Neuronal stem cell (in vitro differentiated cells): ENCODE data around the gene HOXC5.

ENCODE experiments used
- DNase-seq: peaks from one replicate; pipeline ENCODE4 v3.0.0-alpha.2; 2013; ENCODE audit warnings: low spot score
- H2AFZ ChIP-seq: one replicate; pipeline ENCODE4 v1.6.1; 2013; ENCODE audit warnings: mild to moderate bottlenecking, low read length, inconsistent platforms
- H2AK5ac ChIP-seq: 2 replicates; pipeline ENCODE4 v1.6.1; 2013; ENCODE audit warnings: low read depth, mild to moderate bottlenecking, inconsistent platforms, low read length, moderate library complexity, mixed read lengths
- H2BK120ac ChIP-seq: 2 replicates; pipeline ENCODE4 v1.6.1; 2013; ENCODE audit warnings: low read depth, mild to moderate bottlenecking, inconsistent platforms, low read length, moderate library complexity, mixed read lengths
- H2BK12ac ChIP-seq: one replicate; pipeline ENCODE4 v1.6.1; 2013; ENCODE audit warnings: low read length, inconsistent platforms
- H2BK15ac ChIP-seq: 2 replicates; pipeline ENCODE4 v1.6.1; 2013; ENCODE audit warnings: mild to moderate bottlenecking, low read length, inconsistent platforms, mixed read lengths
- H2BK5ac ChIP-seq: one replicate; pipeline ENCODE4 v1.6.1; 2013; ENCODE audit warnings: inconsistent platforms, mild to moderate bottlenecking, low read length, moderate library complexity
- H3K14ac ChIP-seq: one replicate; pipeline ENCODE4 v1.6.1; 2013; ENCODE audit warnings: low read length, inconsistent platforms
- H3K18ac ChIP-seq: 2 replicates; pipeline ENCODE4 v1.6.1; 2013; ENCODE audit warnings: low read length, inconsistent platforms
- H3K23ac ChIP-seq: 2 replicates; pipeline ENCODE4 v1.6.1; 2013; ENCODE audit warnings: low read depth, mild to moderate bottlenecking, mixed read lengths, low read length, inconsistent platforms; ENCODE audit not compliant: poor library complexity
- H3K27ac ChIP-seq: replicated peaks from 3 replicates; pipeline ENCODE4 v1.5.1; 2013; ENCODE audit warnings: low read length, inconsistent platforms
- H3K27me3 ChIP-seq, 3 experiments: 2 replicates each; pipeline ENCODE4 v1.6.1; 2013; ENCODE audit warnings: low read length in 3 of 3, mild to moderate bottlenecking in 2 of 3, inconsistent platforms in 1 of 3, low read depth in 1 of 3, mixed read lengths in 1 of 3, moderate library complexity in 1 of 3; ENCODE audit not compliant: control insufficient read depth in 3 of 3, insufficient read depth in 3 of 3
- H3K36me3 ChIP-seq, 2 donors: replicated peaks in 1 of 2; 2 replicates each; pipeline ENCODE4 v1.6.1; 2013; ENCODE audit warnings: low read length in 2 of 2; ENCODE audit not compliant: control insufficient read depth in 2 of 2, insufficient read depth in 2 of 2
- H3K4ac ChIP-seq: 2 replicates; pipeline ENCODE4 v1.6.1; 2013; ENCODE audit warnings: inconsistent platforms, mild to moderate bottlenecking, low read length, moderate library complexity
- H3K4me1 ChIP-seq, 2 donors: 1 replicate in 1 of 2; 2 replicates in 1 of 2; pipeline ENCODE4 v1.6.1; 2013; ENCODE audit warnings: low read length in 2 of 2, low read depth in 1 of 2; ENCODE audit not compliant: control insufficient read depth in 2 of 2, insufficient read depth in 1 of 2
- H3K4me2 ChIP-seq: one replicate; pipeline ENCODE4 v1.6.1; 2013; ENCODE audit warnings: mild to moderate bottlenecking, low read length, inconsistent platforms; ENCODE audit not compliant: insufficient read depth, poor library complexity, severe bottlenecking
- H3K4me3 ChIP-seq, 2 donors: 2 replicates each; pipeline ENCODE4 v1.5.1; 2013; ENCODE audit warnings: low read length in 2 of 2, mild to moderate bottlenecking in 2 of 2, inconsistent platforms in 1 of 2, moderate library complexity in 1 of 2
- H3K79me1 ChIP-seq: one replicate; pipeline ENCODE4 v1.6.1; 2013; ENCODE audit warnings: low read depth, mild to moderate bottlenecking, inconsistent platforms, low read length, moderate library complexity
- H3K9ac ChIP-seq: one replicate; pipeline ENCODE4 v1.6.1; 2013; ENCODE audit warnings: mild to moderate bottlenecking, low read depth, low read length, inconsistent platforms; ENCODE audit not compliant: poor library complexity
- H3K9me3 ChIP-seq, 2 donors: replicated peaks in 1 of 2; 2 replicates each; pipeline versions ENCODE3 to v1.6.1; 2013; ENCODE audit warnings: low read length in 2 of 2, mild to moderate bottlenecking in 2 of 2, inconsistent platforms in 1 of 2, low read depth in 1 of 2, mixed read lengths in 1 of 2, moderate library complexity in 1 of 2; ENCODE audit not compliant: control insufficient read depth in 2 of 2, insufficient read depth in 1 of 2
- H4K8ac ChIP-seq: one replicate; pipeline ENCODE4 v1.6.1; 2013; ENCODE audit warnings: low read depth, mild to moderate bottlenecking, inconsistent platforms, low read length, moderate library complexity
- H4K91ac ChIP-seq: one replicate; pipeline ENCODE4 v1.6.1; 2013; ENCODE audit warnings: low read length, low read depth, mild to moderate bottlenecking, inconsistent platforms; ENCODE audit not compliant: poor library complexity
- WGBS, 2 donors: extraction: QIAGEN DNeasy Blood & Tissue Kit; methylation state at CpG; one replicate each; pipeline ENCODE4 v1.1.7; 2013; ENCODE audit warnings: missing lambda C conversion rate in 2 of 2, mixed read lengths in 1 of 2; ENCODE audit not compliant: insufficient read length in 2 of 2, insufficient replicate concordance in 1 of 2; ENCODE audit errors: extremely low coverage in 2 of 2; 5-methylcytosine and 5-hydroxymethylcytosine counted together

Gene HOXC5

GRCh38 chr12:54034785-54035310, 2.0 kb downstream of the HOXC5 start:
- peaks cover 5 to 7% of the 10 kb centered on the region in 2 donors for H3K9me3 ChIP-seq
- no peak overlapping the region for H3K23ac ChIP-seq
- H2BK5ac ChIP-seq: no peak overlapping the region
- no peak overlapping the region for H2AFZ ChIP-seq
- no peak overlapping the region for H3K4me2 ChIP-seq
- no peak overlapping the region for H2BK15ac ChIP-seq
- H3K4me1 ChIP-seq: no peaks in the 10 kb centered on the region
- no peaks in the 10 kb centered on the region for H3K79me1 ChIP-seq
- no peak for DNase-seq
- no peak overlapping the region for H3K4me3 ChIP-seq
- no peak overlapping the region for H3K27ac ChIP-seq
- WGBS, 2 donors: no CpG with 5 or more reads among the region's 22 CpGs
- H2AK5ac ChIP-seq: no peak overlapping the region
- H2BK12ac ChIP-seq: no peak overlapping the region
- no peaks in the 10 kb centered on the region for H3K36me3 ChIP-seq
- H3K27me3 ChIP-seq: peaks cover 62 to 99% (median 98%) of the 10 kb centered on the region in 3 experiments
- H2BK120ac ChIP-seq: no peak overlapping the region
- H3K9ac ChIP-seq: no peak overlapping the region
- H3K14ac ChIP-seq: no peak overlapping the region
- no peak overlapping the region for H3K18ac ChIP-seq
- no peak overlapping the region for H4K8ac ChIP-seq
- no peak overlapping the region for H4K91ac ChIP-seq
- H3K4ac ChIP-seq: no peak overlapping the region

GRCh38 chr12:54035568-54036264, 2.9 kb downstream of the HOXC5 start:
- Histone ChIP-seq H3K23ac (no peak overlapping the region), H3K27ac (no peak overlapping the region), H3K4me2 (no peak overlapping the region), H2BK12ac (no peak overlapping the region), H2BK120ac (no peak overlapping the region), H2BK15ac (no peak overlapping the region), H3K9me3 (peaks cover 5 to 10% of the 10 kb centered on the region in 2 donors), H3K36me3 (no peaks in the 10 kb centered on the region), H2AK5ac (no peak overlapping the region), H2BK5ac (no peak overlapping the region), H3K18ac (no peak overlapping the region), H3K14ac (no peak overlapping the region), H3K9ac (no peak overlapping the region), H4K91ac (no peak overlapping the region), H3K4me3 (no peak overlapping the region), H4K8ac (no peak overlapping the region), H2AFZ (no peak overlapping the region), H3K79me1 (no peaks in the 10 kb centered on the region), H3K27me3 (peaks cover 58 to 99% (median 99%) of the 10 kb centered on the region in 3 experiments), H3K4ac (no peak overlapping the region), H3K4me1 (no peaks in the 10 kb centered on the region)
- DNase-seq: no peak
- no CpG with 5 or more reads among the region's 6 CpGs for WGBS, 2 donors

GRCh38 chr12:54036620-54037359, 3.9 kb downstream of the HOXC5 start:
- Histone ChIP-seq H2BK5ac (no peak overlapping the region), H4K8ac (no peak overlapping the region), H3K9me3 (peaks cover 5 to 10% of the 10 kb centered on the region in 2 donors), H3K14ac (no peak overlapping the region), H2BK15ac (no peak overlapping the region), H3K9ac (no peak overlapping the region), H2BK12ac (no peak overlapping the region), H3K27me3 (peaks cover 47 to 98% (median 97%) of the 10 kb centered on the region in 3 experiments), H2AFZ (no peak overlapping the region), H2BK120ac (no peak overlapping the region), H2AK5ac (no peak overlapping the region), H3K4me1 (no peaks in the 10 kb centered on the region), H3K23ac (peak overlapping the region; percentile 34), H3K18ac (no peak overlapping the region), H3K79me1 (no peaks in the 10 kb centered on the region), H3K4ac (no peak overlapping the region), H3K4me3 (no peak overlapping the region), H4K91ac (no peak overlapping the region), H3K36me3 (no peaks in the 10 kb centered on the region), H3K27ac (no peak overlapping the region), H3K4me2 (no peak overlapping the region)
- no peak for DNase-seq
- WGBS, 2 donors: no CpG with 5 or more reads among the region's 14 CpGs
